Panc1 (cell line): Measurements from ENCODE around the gene FBXO9. TPM values are rescaled to one million over a fixed set of nuclear protein-coding genes. Genes with fewer than 3 reads are reported as not detected.

Source experiments
- ATAC-seq: fragments of 200-7000 bp; cut with Tn5 transposase; 2 replicates; pipeline ENCODE4 v1.9.1; 2020; ENCODE audit warnings: mild to moderate bottlenecking, moderate library complexity
- BruUV-seq: library from RNA; stranded (reverse); fragments of 400-500 nt; replicated peaks from 2 replicates; lab custom pipeline; 2021; lab: Mats Ljungman, UMichigan
- CTCF ChIA-PET: fragments of 300-600 bp; sonication (Branson Sonifier 250); formaldehyde crosslinking; loops from one replicate; lab custom pipeline; 2022; ENCODE audit warnings: antibody characterized with exemption; lab: Charles Lee
- POLR2A ChIA-PET: fragments of 300-600 bp; sonication (Branson Sonifier 250); formaldehyde crosslinking; loops from one replicate; lab custom pipeline; 2022; ENCODE audit warnings: antibody characterized with exemption; lab: Charles Lee
- DNase-seq: peaks from one replicate; pipeline ENCODE4 v3.0.0-alpha.2; 2010; ENCODE audit warnings: low read depth, low spot score
- H3K27ac ChIP-seq: 2 replicates; pipeline ENCODE4 v1.5.1; 2011; ENCODE audit warnings: mild to moderate bottlenecking, low read length, inconsistent platforms
- H3K27me3 ChIP-seq: fragments of 200-500 bp; sonication (Bioruptor generic); 2 replicates; pipeline ENCODE4 v1.6.0; 2014; ENCODE audit warnings: low read length, inconsistent platforms; ENCODE audit not compliant: control insufficient read depth, insufficient read depth
- H3K36me3 ChIP-seq: fragments of 200-500 bp; sonication (Bioruptor generic); 2 replicates; pipeline ENCODE4 v1.5.1; 2014; ENCODE audit warnings: inconsistent platforms, mild to moderate bottlenecking, low read length, moderate library complexity; ENCODE audit not compliant: control insufficient read depth, insufficient read depth
- H3K4me1 ChIP-seq: 2 replicates; pipeline ENCODE4 v1.5.1; 2011; ENCODE audit warnings: inconsistent platforms, mild to moderate bottlenecking, low read length, moderate library complexity; ENCODE audit not compliant: control insufficient read depth, insufficient read depth
- H3K4me3 ChIP-seq, 2 experiments: 2 replicates each; pipeline ENCODE4 v1.5.1; 2011 to 2012; ENCODE audit warnings: low read depth in 2 of 2, low read length in 2 of 2, mild to moderate bottlenecking in 2 of 2, inconsistent platforms in 1 of 2, moderate library complexity in 1 of 2
- H3K9me3 ChIP-seq: fragments of 200-500 bp; sonication (Bioruptor generic); 2 replicates; pipeline ENCODE4 v1.5.1; 2014; ENCODE audit warnings: low read depth, mild to moderate bottlenecking, inconsistent platforms, low read length, moderate library complexity; ENCODE audit not compliant: control insufficient read depth, insufficient read depth
- POLR2AphosphoS5 ChIP-seq: IDR thresholded peaks from 2 replicates; pipeline ENCODE4 v1.6.1; 2012; ENCODE audit warnings: mild to moderate bottlenecking, low read depth, low read length, moderate library complexity
- SIN3A ChIP-seq: IDR thresholded peaks from 2 replicates; pipeline ENCODE4 v1.6.1; 2012; ENCODE audit warnings: low read depth, mild to moderate bottlenecking, low read length, moderate library complexity, borderline replicate concordance; ENCODE audit not compliant: insufficient read depth
- TCF7L2 ChIP-seq: IDR thresholded peaks from 2 replicates; pipeline ENCODE4 v1.6.1; 2011; ENCODE audit warnings: mild to moderate bottlenecking, low read depth, low read length, inconsistent platforms
- in situ Hi-C: cut with HindIII; loops from 2 replicates; pipeline ENCODE4 v1.10.0; 2016; ENCODE audit warnings: low sequenced_read_pairs, low pct_unique_long_range_greater_than_20kb
- intact Hi-C: fragments of 100-400 bp; cut with micrococcal nuclease; formaldehyde crosslinking; loops from one replicate; pipeline ENCODE4 v1.10.0; 2022; ENCODE audit not compliant: unreplicated experiment
- total RNA-seq: library from RNA; stranded (reverse); gene quantifications from one replicate; pipeline ENCODE4 v1.2.1, GENCODE V29; 2021; ENCODE audit not compliant: unreplicated experiment
- TF ChIP-seq, protein P1 (sequence below): fragments of 450-650 bp; IDR thresholded peaks from 2 replicates; pipeline ENCODE4 v1.5.1; 2017; ENCODE audit warnings: mild to moderate bottlenecking
- TF ChIP-seq, protein P2 (sequence below), 2 experiments: IDR thresholded peaks; 2 replicates each; pipeline ENCODE4 v1.6.1; 2011 to 2012; ENCODE audit warnings: low read depth in 2 of 2, control low read depth in 1 of 2, low read length in 1 of 2, mild to moderate bottlenecking in 1 of 2, moderate library complexity in 1 of 2; ENCODE audit not compliant: insufficient read depth in 1 of 2

The FBXO9 gene
- total RNA-seq, 1 experiment from 2014 or later: 60.0 TPM

DNA sequence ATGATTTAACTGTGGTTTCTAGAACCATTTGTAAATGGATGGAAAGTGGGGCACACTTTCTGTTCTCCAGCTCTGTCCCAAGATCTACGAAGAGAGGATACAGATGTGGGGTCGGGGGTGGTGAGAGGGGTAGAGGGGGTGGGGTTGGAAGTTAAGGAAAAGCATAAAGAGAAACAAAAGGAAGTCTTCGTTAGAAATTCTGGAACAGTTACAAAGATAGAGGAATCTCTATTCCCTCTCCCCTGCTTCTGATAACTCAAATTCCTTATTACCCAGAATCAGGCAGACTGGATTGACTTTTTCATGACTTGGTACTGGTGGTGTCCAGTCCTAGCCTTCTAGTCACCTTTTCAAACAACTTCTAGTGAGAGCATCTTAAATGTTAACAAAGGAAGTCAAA is 78.5 kb downstream of the FBXO9 start:
- no peaks in the 10 kb centered on the region for H3K4me1 ChIP-seq
- ChIA-PET POLR2A (no interaction called here), CTCF (no interaction called here)
- no TSS peak for BruUV-seq
- intact Hi-C loops: no loop called here
- H3K9me3 ChIP-seq: no peaks in the 10 kb centered on the region
- H3K27ac ChIP-seq: no peak overlapping the region
- H3K36me3 ChIP-seq: no peaks in the 10 kb centered on the region
- H3K4me3 ChIP-seq: no peak overlapping the region
- TF ChIP-seq POLR2AphosphoS5 (no peak), TCF7L2 (no peak), SIN3A (no peak)
- TF ChIP-seq, protein P1, sequence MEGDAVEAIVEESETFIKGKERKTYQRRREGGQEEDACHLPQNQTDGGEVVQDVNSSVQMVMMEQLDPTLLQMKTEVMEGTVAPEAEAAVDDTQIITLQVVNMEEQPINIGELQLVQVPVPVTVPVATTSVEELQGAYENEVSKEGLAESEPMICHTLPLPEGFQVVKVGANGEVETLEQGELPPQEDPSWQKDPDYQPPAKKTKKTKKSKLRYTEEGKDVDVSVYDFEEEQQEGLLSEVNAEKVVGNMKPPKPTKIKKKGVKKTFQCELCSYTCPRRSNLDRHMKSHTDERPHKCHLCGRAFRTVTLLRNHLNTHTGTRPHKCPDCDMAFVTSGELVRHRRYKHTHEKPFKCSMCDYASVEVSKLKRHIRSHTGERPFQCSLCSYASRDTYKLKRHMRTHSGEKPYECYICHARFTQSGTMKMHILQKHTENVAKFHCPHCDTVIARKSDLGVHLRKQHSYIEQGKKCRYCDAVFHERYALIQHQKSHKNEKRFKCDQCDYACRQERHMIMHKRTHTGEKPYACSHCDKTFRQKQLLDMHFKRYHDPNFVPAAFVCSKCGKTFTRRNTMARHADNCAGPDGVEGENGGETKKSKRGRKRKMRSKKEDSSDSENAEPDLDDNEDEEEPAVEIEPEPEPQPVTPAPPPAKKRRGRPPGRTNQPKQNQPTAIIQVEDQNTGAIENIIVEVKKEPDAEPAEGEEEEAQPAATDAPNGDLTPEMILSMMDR: no peak
- TF ChIP-seq, protein P2, sequence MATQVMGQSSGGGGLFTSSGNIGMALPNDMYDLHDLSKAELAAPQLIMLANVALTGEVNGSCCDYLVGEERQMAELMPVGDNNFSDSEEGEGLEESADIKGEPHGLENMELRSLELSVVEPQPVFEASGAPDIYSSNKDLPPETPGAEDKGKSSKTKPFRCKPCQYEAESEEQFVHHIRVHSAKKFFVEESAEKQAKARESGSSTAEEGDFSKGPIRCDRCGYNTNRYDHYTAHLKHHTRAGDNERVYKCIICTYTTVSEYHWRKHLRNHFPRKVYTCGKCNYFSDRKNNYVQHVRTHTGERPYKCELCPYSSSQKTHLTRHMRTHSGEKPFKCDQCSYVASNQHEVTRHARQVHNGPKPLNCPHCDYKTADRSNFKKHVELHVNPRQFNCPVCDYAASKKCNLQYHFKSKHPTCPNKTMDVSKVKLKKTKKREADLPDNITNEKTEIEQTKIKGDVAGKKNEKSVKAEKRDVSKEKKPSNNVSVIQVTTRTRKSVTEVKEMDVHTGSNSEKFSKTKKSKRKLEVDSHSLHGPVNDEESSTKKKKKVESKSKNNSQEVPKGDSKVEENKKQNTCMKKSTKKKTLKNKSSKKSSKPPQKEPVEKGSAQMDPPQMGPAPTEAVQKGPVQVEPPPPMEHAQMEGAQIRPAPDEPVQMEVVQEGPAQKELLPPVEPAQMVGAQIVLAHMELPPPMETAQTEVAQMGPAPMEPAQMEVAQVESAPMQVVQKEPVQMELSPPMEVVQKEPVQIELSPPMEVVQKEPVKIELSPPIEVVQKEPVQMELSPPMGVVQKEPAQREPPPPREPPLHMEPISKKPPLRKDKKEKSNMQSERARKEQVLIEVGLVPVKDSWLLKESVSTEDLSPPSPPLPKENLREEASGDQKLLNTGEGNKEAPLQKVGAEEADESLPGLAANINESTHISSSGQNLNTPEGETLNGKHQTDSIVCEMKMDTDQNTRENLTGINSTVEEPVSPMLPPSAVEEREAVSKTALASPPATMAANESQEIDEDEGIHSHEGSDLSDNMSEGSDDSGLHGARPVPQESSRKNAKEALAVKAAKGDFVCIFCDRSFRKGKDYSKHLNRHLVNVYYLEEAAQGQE (IDR thresholded peaks at IDR 0.05; ENCODE audit: insufficient read depth in 1 of 2, low read depth in 2 of 2, low read length in 1 of 2): no peak
- ATAC-seq: no peak
- H3K27me3 ChIP-seq: peaks cover 16% of the 10 kb centered on the region; the same call in 1 of the 2 replicates
- in situ Hi-C loops: no loop called here
- no peak for DNase-seq

DNA sequence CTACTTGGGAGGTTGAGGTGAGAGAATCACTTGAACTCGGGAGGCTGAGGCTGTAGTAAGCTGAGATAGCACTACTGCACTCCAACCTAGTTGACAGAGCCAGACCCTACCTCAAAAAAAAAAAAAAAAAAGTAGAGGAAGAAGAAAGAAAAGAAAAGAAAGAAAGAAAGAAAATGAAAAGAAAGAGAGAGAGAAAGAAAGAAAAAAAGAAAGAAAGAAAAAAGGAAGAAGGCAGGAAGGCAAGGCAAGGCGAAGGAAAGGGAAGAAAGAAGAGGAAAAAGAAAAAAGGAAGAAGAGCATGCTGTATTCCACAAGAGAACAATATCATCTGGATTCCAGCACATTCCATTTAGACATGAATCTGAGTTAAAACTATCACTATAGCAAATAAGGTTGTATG is 79.6 kb downstream of the FBXO9 start:
- BruUV-seq: no TSS peak
- H3K27ac ChIP-seq: no peak overlapping the region
- peaks cover 15% of the 10 kb centered on the region; the same call in 1 of the 2 replicates for H3K27me3 ChIP-seq
- POLR2A ChIA-PET: no interaction called here
- TF ChIP-seq, protein P1: no peak
- TF ChIP-seq POLR2AphosphoS5: no peak
- TF ChIP-seq, protein P2 (IDR thresholded peaks at IDR 0.05; ENCODE audit: insufficient read depth in 1 of 2, low read depth in 2 of 2, low read length in 1 of 2): no peak
- no peak for TF ChIP-seq SIN3A
- TF ChIP-seq TCF7L2: no peak
- ATAC-seq: no peak
- intact Hi-C loops (no loop called here), in situ Hi-C loops (no loop called here)
- no peak overlapping the region for H3K4me3 ChIP-seq
- no peaks in the 10 kb centered on the region for H3K4me1 ChIP-seq
- no peak for DNase-seq
- no peaks in the 10 kb centered on the region for H3K9me3 ChIP-seq
- no peaks in the 10 kb centered on the region for H3K36me3 ChIP-seq
- CTCF ChIA-PET: interaction anchor here (0.6 kb wide), 1 partner anchor 141 kb away, joined by 5 read pairs; no protein-coding TSS in a partner anchor
